Bronchial epithelial cell (primary cell): ENCODE results near the gene PPP2R1B. TPM values are rescaled to one million over a fixed set of nuclear protein-coding genes. Genes with fewer than 3 reads are reported as not detected.

Source experiments
- DNase-seq: peaks from one replicate; pipeline ENCODE4 v3.0.0-alpha.2; 2010; ENCODE audit warnings: low read depth
- FAIRE-seq: peaks from 2 replicates; lab custom pipeline; 2011; peaks lifted over from hg19 to GRCh38; lab: Jason Lieb, UNC
- H3K27me3 ChIP-seq: 2 replicates; pipeline ENCODE4 v1.5.1; 2011; ENCODE audit warnings: low read length; ENCODE audit not compliant: control insufficient read depth, insufficient read depth
- H3K36me3 ChIP-seq: 2 replicates; pipeline ENCODE4 v1.5.1; 2011; ENCODE audit warnings: low read length; ENCODE audit not compliant: control insufficient read depth, insufficient read depth
- H3K4me3 ChIP-seq: 2 replicates; pipeline ENCODE4 v1.5.1; 2011; ENCODE audit warnings: mild to moderate bottlenecking, low read depth, low read length, control low read depth
- CTCF ChIP-seq: IDR thresholded peaks from 2 replicates; pipeline ENCODE4 v1.5.1; 2011; ENCODE audit warnings: mild to moderate bottlenecking, moderate library complexity, low read length, control low read depth, inconsistent platforms; ENCODE audit not compliant: insufficient read depth, severe bottlenecking
- total RNA-seq: library from RNA; depleted of rRNA; stranded (reverse); fragments of >200 nt; gene quantifications from 2 replicates; pipeline ENCODE4 v1.2.1, GENCODE V29; 2014

Gene PPP2R1B
- total RNA-seq, 1 donor from 2014 or later: 26.1 TPM

GRCh38 chr11:111741751-111742150 is 24.4 kb downstream of the PPP2R1B start:
- DNase-seq (no peak), FAIRE-seq (no peak)
- no peak for TF ChIP-seq CTCF
- no peak overlapping the region for H3K4me3 ChIP-seq
- no peaks in the 10 kb centered on the region for H3K27me3 ChIP-seq
- H3K36me3 ChIP-seq: peaks cover 6% of the 10 kb centered on the region

GRCh38 chr11:111739299-111739698 is 26.9 kb downstream of the PPP2R1B start:
- no peak for TF ChIP-seq CTCF
- no peak for FAIRE-seq

GRCh38 chr11:111737444-111738210 is 28.6 kb downstream of the PPP2R1B start:
- TF ChIP-seq CTCF: no peak

More at GRCh38 chr11:111739299-111739698, 26.9 kb downstream of the PPP2R1B start:
- Histone ChIP-seq H3K4me3 (no peak overlapping the region), H3K27me3 (no peaks in the 10 kb centered on the region), H3K36me3 (peaks cover 5% of the 10 kb centered on the region)
- no peak for DNase-seq

GRCh38 chr11:111736621-111737443 is 29.4 kb downstream of the PPP2R1B start:
- Histone ChIP-seq H3K27me3 (no peaks in the 10 kb centered on the region), H3K36me3 (no peaks in the 10 kb centered on the region), H3K4me3 (no peak overlapping the region)
- no peak for TF ChIP-seq CTCF
- DNase-seq: no peak
- FAIRE-seq: no peak

More at GRCh38 chr11:111737444-111738210, 28.6 kb downstream of the PPP2R1B start:
- Histone ChIP-seq H3K27me3 (no peaks in the 10 kb centered on the region), H3K36me3 (no peaks in the 10 kb centered on the region), H3K4me3 (no peak overlapping the region)
- FAIRE-seq (no peak), DNase-seq (no peak)

- Histone ChIP-seq H3K27me3 (no peaks in the 10 kb centered on the region), H3K36me3 (no peaks in the 10 kb centered on the region), H3K4me3 (no peak overlapping the region)
- FAIRE-seq (peak; percentile 13), DNase-seq (no peak)
- no peak for TF ChIP-seq CTCF
These were observed 30.0 kb downstream of the PPP2R1B start for GRCh38 chr11:111736181-111736590.
